IgD-negative memory B cell (primary cell): Measurements from ENCODE around the gene XPO6. TPM values are rescaled to one million over a fixed set of nuclear protein-coding genes. Genes with fewer than 3 reads are reported as not detected.

Experiments used
- H3K27ac Mint-ChIP-seq, 3 donors: one replicate each; pipeline ENCODE4 v1.8.0; 2020 to 2022; ENCODE audit warnings: mild to moderate bottlenecking in 3 of 3, mixed read lengths in 3 of 3, moderate library complexity in 1 of 3
- H3K27me3 Mint-ChIP-seq: one replicate; pipeline ENCODE4 v1.8.0; 2021; ENCODE audit warnings: mixed read lengths
- H3K36me3 Mint-ChIP-seq: one replicate; pipeline ENCODE4 v1.8.0; 2020; ENCODE audit warnings: mild to moderate bottlenecking, mixed read lengths
- H3K4me1 Mint-ChIP-seq, 3 donors: one replicate each; pipeline ENCODE4 v1.8.0; 2020 to 2022; ENCODE audit warnings: mixed read lengths in 3 of 3, mild to moderate bottlenecking in 1 of 3
- H3K4me3 Mint-ChIP-seq, 4 donors: one replicate each; pipeline ENCODE4 v1.8.0; 2020 to 2022; ENCODE audit warnings: mild to moderate bottlenecking in 4 of 4, mixed read lengths in 4 of 4, moderate library complexity in 3 of 4
- H3K9me3 Mint-ChIP-seq, 3 donors: one replicate each; pipeline ENCODE4 v1.8.0; 2020 to 2021; ENCODE audit warnings: mixed read lengths in 3 of 3, mild to moderate bottlenecking in 1 of 3
- polyA plus RNA-seq: library from polyadenylated mRNA; unstranded; fragments of 300-500 nt; fragmentation: Illumina TruSeq; gene quantifications from one replicate; pipeline ENCODE4 v1.2.3, GENCODE V29; 2021

The XPO6 gene
- polyA plus RNA-seq, 1 donor from 2014 or later: 86.1 TPM

GRCh38 chr16:28110479-28110878 is 101.3 kb downstream of the XPO6 start:
- H3K9me3 Mint-ChIP-seq: no peaks in the 10 kb centered on the region
- H3K27me3 Mint-ChIP-seq: no peaks in the 10 kb centered on the region

DNA sequence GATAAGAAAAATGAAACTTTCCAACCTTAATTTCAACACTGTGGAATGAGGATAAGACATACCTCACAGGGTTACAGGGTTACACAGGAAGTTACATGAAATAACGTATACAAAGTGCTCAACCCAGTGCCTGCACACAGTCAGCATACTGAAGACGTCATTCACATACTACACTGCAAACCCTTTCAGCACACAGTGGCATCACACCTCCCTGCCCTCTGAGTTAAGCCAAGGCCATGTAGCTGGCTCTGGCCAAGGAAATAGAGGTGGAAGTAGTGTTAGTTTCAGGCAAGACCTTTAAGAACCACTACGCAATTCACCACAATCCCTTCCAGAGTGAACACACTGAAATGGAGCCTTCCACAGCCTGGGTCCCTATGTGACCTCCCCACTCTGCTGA is 101.7 kb downstream of the XPO6 start:
- Mint-ChIP-seq H3K36me3 (peaks cover 5% of the 10 kb centered on the region), H3K27ac (peak overlapping the region in 1 of 3 donors; percentile 2), H3K27me3 (no peaks in the 10 kb centered on the region), H3K9me3 (no peaks in the 10 kb centered on the region), H3K4me3 (no peak overlapping the region), H3K4me1 (peaks cover 0 to 4% (median 0%) of the 10 kb centered on the region in 3 donors)

More at GRCh38 chr16:28110479-28110878, 101.3 kb downstream of the XPO6 start:
- peaks cover 0 to 4% (median 0%) of the 10 kb centered on the region in 3 donors for H3K4me1 Mint-ChIP-seq
- peaks cover 5% of the 10 kb centered on the region for H3K36me3 Mint-ChIP-seq
- H3K4me3 Mint-ChIP-seq: no peak overlapping the region
- peak overlapping the region in 1 of 3 donors; percentile 2 for H3K27ac Mint-ChIP-seq

- H3K4me1 Mint-ChIP-seq: peaks cover 0 to 4% (median 0%) of the 10 kb centered on the region in 3 donors
- H3K9me3 Mint-ChIP-seq: no peaks in the 10 kb centered on the region
- no peak overlapping the region for H3K4me3 Mint-ChIP-seq
- H3K27me3 Mint-ChIP-seq: no peaks in the 10 kb centered on the region
- H3K36me3 Mint-ChIP-seq: peaks cover 5% of the 10 kb centered on the region
- H3K27ac Mint-ChIP-seq: peak overlapping the region in 1 of 3 donors; percentile 89
These were observed 103.0 kb downstream of the XPO6 start for GRCh38 chr16:28108590-28109247.

DNA sequence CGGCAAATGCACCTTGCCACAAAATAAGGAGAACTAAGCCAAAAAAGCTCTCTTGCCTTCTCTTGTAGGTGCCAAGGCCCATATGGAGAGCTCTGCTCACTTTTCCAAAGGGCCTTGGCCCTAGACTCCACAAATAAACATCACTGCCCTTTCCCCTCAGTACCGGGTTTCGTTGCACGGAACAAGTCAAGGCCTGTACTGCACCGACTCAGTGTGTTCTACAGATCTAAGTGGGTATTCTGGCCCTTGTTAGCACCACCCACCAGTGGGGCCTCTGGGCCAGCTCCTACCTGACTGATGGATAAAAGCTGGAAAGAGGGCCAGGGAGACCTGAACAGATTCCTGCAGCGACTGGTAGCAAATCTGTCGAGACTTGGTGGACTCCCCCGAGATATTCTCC is 104.5 kb downstream of the XPO6 start:
- Mint-ChIP-seq H3K4me3 (no peak overlapping the region), H3K36me3 (peaks cover 3% of the 10 kb centered on the region), H3K9me3 (no peaks in the 10 kb centered on the region), H3K27ac (no peak overlapping the region), H3K27me3 (no peaks in the 10 kb centered on the region), H3K4me1 (peaks cover 0 to 4% (median 0%) of the 10 kb centered on the region in 3 donors)

GRCh38 chr16:28106467-28107215 is 105.1 kb downstream of the XPO6 start:
- H3K27me3 Mint-ChIP-seq: no peaks in the 10 kb centered on the region
- no peaks in the 10 kb centered on the region for H3K9me3 Mint-ChIP-seq
- H3K4me1 Mint-ChIP-seq: peaks cover 0 to 4% (median 0%) of the 10 kb centered on the region in 3 donors
- no peak overlapping the region for H3K4me3 Mint-ChIP-seq
- H3K36me3 Mint-ChIP-seq: peaks cover 5% of the 10 kb centered on the region
- H3K27ac Mint-ChIP-seq: no peak overlapping the region

- no peaks in the 10 kb centered on the region for H3K27me3 Mint-ChIP-seq
- H3K27ac Mint-ChIP-seq: no peak overlapping the region
- H3K9me3 Mint-ChIP-seq: no peaks in the 10 kb centered on the region
- H3K36me3 Mint-ChIP-seq: peaks cover 5% of the 10 kb centered on the region
- H3K4me1 Mint-ChIP-seq: peaks cover 0 to 4% (median 0%) of the 10 kb centered on the region in 3 donors
- no peak overlapping the region for H3K4me3 Mint-ChIP-seq
These were observed 105.8 kb downstream of the XPO6 start for GRCh38 chr16:28105954-28106353.

- Mint-ChIP-seq H3K27me3 (no peaks in the 10 kb centered on the region), H3K4me1 (peaks cover 0 to 4% (median 0%) of the 10 kb centered on the region in 3 donors), H3K27ac (no peak overlapping the region), H3K36me3 (peaks cover 5% of the 10 kb centered on the region), H3K9me3 (no peaks in the 10 kb centered on the region), H3K4me3 (no peak overlapping the region)
These were observed 106.5 kb downstream of the XPO6 start for GRCh38 chr16:28105297-28105696.

- H3K9me3 Mint-ChIP-seq: no peaks in the 10 kb centered on the region
- no peak overlapping the region for H3K4me3 Mint-ChIP-seq
- peaks cover 5% of the 10 kb centered on the region for H3K36me3 Mint-ChIP-seq
- H3K4me1 Mint-ChIP-seq: no peaks in the 10 kb centered on the region
- H3K27me3 Mint-ChIP-seq: no peaks in the 10 kb centered on the region
- no peak overlapping the region for H3K27ac Mint-ChIP-seq
These were observed 107.4 kb downstream of the XPO6 start for GRCh38 chr16:28104404-28104803.

DNA sequence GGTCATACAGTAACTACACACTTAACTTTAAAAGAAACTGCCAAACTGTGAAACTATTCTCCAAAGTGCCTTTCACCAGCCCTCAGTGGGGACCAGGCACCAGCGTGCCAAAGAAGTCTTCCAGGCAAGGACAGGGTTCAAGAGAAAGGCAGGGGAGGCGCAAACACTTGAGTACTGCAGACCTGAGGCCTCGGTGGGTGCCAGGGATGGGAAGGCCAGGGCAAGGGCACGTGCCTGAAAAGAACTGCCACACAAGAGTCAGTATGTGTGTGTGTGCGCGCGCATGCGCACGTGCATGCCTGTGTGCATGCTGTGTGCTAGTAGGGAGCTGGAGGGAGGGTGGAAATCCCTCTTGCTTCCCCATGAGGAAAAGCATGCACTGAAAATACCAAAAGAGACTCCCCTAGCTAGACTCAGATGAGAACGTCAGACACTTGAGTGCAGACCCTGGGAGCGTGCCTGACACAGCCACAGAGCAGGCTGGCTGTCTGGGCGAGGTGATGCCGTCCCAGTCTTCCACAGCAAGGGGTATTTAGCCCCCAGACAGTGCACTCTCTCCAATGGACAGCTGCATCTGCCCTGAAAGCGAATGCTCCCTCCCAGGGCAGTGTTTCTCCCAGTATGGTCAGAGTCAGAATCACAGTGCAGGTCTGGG is 108.1 kb downstream of the XPO6 start:
- H3K9me3 Mint-ChIP-seq: no peaks in the 10 kb centered on the region
- no peaks in the 10 kb centered on the region for H3K4me1 Mint-ChIP-seq
- no peak overlapping the region for H3K4me3 Mint-ChIP-seq
- H3K27me3 Mint-ChIP-seq: no peaks in the 10 kb centered on the region
- H3K27ac Mint-ChIP-seq: no peak overlapping the region
- H3K36me3 Mint-ChIP-seq: peaks cover 5% of the 10 kb centered on the region

- Mint-ChIP-seq H3K36me3 (peaks cover 6% of the 10 kb centered on the region), H3K27ac (no peak overlapping the region), H3K27me3 (no peaks in the 10 kb centered on the region), H3K4me1 (no peaks in the 10 kb centered on the region), H3K4me3 (no peak overlapping the region), H3K9me3 (no peaks in the 10 kb centered on the region)
These were observed 110.3 kb downstream of the XPO6 start for GRCh38 chr16:28101533-28101890.

DNA sequence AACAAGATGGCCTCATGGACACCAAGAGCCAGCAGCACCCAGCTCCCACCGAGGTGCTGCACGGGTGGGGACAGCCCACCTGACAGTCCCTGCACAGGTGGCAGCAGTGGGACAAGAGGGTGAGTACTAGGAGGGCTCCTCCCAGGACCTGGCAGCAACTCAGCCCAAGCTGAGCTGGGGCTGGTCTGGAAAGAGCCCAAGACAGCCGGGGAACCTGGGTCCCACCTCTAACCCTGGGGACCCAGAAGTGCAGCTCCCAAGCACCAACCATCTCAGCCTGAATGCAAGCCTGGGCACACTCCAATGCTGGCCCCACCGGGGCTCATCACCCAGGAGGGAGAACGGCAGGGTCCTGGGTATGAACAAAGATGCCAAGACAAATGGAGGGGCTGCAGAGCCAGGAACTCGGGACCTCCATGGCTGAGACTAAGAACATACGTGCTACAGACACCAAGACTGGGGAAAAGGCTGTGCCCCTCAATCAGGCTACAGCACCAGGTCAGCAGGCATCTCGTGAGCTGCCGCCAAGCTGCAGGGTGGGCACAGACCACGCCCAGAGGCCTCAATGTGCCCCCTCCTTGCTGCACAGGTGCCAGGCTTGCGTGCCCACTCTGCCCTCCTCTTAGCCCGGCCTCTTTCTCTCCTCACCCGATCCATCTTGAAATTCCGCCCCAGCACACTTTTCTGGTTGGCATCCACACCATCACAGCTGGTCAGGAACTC is 110.8 kb downstream of the XPO6 start:
- Mint-ChIP-seq H3K36me3 (peaks cover 6% of the 10 kb centered on the region), H3K27ac (peak overlapping the region in 1 of 3 donors; percentile 35), H3K9me3 (no peaks in the 10 kb centered on the region)

DNA sequence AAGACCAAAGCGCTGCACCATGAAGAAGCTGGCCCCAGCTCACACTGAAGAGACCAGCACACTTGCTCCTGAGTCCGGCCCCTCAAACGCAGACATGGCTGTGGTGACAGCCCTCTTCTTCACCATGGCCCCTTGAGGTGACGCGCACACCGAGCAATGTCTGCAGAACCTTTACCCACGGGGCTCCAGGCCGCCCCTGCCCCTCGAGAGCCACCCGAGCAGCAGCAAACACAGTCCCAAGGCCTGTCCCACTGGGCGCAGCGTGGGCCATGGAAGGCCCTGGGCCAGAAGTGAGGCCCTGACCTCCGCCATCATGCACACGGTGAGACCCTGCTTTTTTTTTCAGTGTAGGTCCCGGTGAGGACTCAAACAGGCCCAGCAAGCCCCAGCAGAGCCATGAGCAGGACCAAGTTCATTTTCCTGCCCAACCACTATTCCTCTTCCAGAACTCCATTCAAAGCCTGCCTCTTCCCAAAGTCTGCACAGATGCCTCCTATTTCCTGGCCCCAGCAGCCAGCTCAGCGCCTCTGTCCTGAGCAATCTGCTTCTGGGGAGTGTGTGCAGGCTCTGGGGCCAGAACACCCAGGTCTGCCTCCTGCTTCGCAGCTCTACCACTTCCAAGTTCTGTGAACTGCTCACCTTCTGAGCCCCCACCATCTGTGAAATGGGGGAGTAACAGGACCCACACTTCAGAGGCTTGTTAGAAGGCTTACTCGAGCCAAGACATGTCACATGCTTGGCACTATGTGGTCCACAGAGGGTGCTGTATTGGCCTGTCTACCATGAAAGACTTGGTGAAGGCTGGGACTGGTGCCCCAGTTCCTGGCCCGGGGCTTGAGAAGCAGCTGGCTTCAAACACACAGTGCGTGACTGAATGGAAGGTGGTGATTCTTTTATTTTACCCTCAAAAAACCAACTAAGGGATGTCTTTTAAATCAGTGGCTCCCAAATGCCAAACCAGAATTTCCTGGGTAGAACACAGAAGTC is 112.5 kb downstream of the XPO6 start:
- Mint-ChIP-seq H3K4me3 (no peak overlapping the region), H3K27me3 (no peaks in the 10 kb centered on the region), H3K9me3 (no peaks in the 10 kb centered on the region), H3K27ac (peak overlapping the region; percentile 10 to 58 (median 39)), H3K4me1 (no peaks in the 10 kb centered on the region), H3K36me3 (peaks cover 6% of the 10 kb centered on the region)

More for the DNA sequence above, 110.8 kb downstream of the XPO6 start:
- Mint-ChIP-seq H3K4me1 (no peaks in the 10 kb centered on the region), H3K4me3 (peak overlapping the region in 1 of 4 donors; percentile 22), H3K27me3 (no peaks in the 10 kb centered on the region)

- H3K36me3 Mint-ChIP-seq: peaks cover 6% of the 10 kb centered on the region
- H3K4me1 Mint-ChIP-seq: no peaks in the 10 kb centered on the region
These were observed 113.4 kb downstream of the XPO6 start for GRCh38 chr16:28098171-28098958.

More at GRCh38 chr16:28098171-28098958, 113.4 kb downstream of the XPO6 start:
- Mint-ChIP-seq H3K27me3 (no peaks in the 10 kb centered on the region), H3K9me3 (no peaks in the 10 kb centered on the region), H3K27ac (peak overlapping the region in 1 of 3 donors; percentile 10), H3K4me3 (no peak overlapping the region)
